ENCODE data around the gene CEP112. TPM values are rescaled to one million over a fixed set of nuclear protein-coding genes. Genes with fewer than 3 reads are reported as not detected.

The CEP112 gene
- total RNA-seq, 1 donor from 2014 or later: 26.3 TPM

DNA sequence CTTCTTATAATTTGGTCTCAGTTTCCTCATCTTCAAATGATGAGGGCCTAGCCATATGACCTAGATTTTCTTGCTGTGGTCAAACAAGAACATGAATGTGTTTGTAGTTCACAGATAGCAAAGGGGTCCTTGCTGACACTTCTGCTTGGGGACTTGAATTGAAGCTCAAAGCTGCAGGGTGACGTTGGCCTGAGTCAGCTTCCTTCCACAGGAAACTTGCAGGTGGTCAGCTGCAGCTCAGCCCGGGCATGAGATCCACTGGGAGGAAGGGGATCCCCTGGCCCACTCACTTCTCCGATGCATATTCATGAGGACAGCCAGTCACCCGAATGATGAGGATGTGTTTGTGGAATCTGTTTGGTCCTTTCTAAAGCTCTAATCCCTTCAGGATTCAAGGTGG, 587.9 kb downstream of the CEP112 start:
- DNase-seq (ENCODE audit: low spot score): no peak
- H3K4me1 Mint-ChIP-seq (ENCODE audit: unreplicated experiment): peaks cover 4% of the 10 kb centered on the region
- H3K9me3 Mint-ChIP-seq (ENCODE audit: unreplicated experiment): no peaks in the 10 kb centered on the region
- TF ChIP-seq CTCF (IDR thresholded peaks at IDR 0.05; ENCODE audit: unreplicated experiment): no peak
- peaks cover 3% of the 10 kb centered on the region for H3K36me3 Mint-ChIP-seq (ENCODE audit: low read depth, unreplicated experiment)
- no peaks in the 10 kb centered on the region for H3K27me3 Mint-ChIP-seq (ENCODE audit: unreplicated experiment)
- no peak overlapping the region for H3K27ac Mint-ChIP-seq (ENCODE audit: unreplicated experiment)
- H3K4me3 Mint-ChIP-seq (ENCODE audit: unreplicated experiment): no peak overlapping the region

DNA sequence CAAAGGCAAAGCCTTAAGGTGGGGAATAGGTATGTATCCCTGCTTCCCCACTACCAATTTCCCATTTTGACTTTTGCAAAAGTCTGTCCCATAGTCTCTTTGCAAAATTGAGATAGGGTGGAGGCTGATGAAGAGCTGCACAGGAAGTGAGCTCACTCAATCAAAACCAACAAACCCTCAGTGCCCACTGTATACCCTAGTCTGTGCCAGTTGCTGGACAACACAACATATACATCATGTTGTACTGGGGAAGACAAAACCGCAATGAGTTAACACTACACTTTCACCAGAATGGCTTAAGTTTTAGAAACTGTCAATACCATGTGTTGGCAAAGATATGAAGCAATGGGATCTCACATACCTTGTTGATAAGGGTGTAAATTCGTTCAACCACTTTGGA, 590.1 kb downstream of the CEP112 start:
- H3K27me3 Mint-ChIP-seq (ENCODE audit: unreplicated experiment): no peaks in the 10 kb centered on the region
- H3K27ac Mint-ChIP-seq (ENCODE audit: unreplicated experiment): no peak overlapping the region
- H3K4me3 Mint-ChIP-seq (ENCODE audit: unreplicated experiment): no peak overlapping the region
- DNase-seq (ENCODE audit: low spot score): no peak
- H3K36me3 Mint-ChIP-seq (ENCODE audit: low read depth, unreplicated experiment): peaks cover 6% of the 10 kb centered on the region
- TF ChIP-seq CTCF (IDR thresholded peaks at IDR 0.05; ENCODE audit: unreplicated experiment): no peak
- peaks cover 4% of the 10 kb centered on the region for H3K4me1 Mint-ChIP-seq (ENCODE audit: unreplicated experiment)
- H3K9me3 Mint-ChIP-seq (ENCODE audit: unreplicated experiment): no peaks in the 10 kb centered on the region

GRCh38 chr17:65601145-65601544, 590.8 kb downstream of the CEP112 start:
- no peak overlapping the region for H3K27ac Mint-ChIP-seq (ENCODE audit: unreplicated experiment)

DNA sequence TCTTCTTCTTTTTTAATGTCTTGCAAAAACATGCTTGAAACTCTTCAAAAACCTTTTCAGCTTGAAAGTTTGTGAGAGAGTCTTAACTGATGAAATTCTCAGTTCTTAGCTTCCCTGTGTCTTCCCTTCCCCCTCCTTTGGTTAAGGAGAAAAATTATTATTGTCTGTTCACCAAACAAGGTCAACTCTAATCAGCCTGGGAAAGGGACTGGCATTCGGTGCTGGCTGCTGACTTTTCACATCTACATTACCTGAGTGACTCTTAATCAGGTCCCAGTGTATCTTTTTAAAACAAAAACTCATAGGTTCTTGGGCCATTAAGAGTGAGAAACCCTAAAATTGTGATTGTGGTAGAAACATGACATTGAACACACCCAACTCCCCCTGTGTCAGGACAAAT, 591.4 kb downstream of the CEP112 start:
- no peak for DNase-seq (ENCODE audit: low spot score)
- H3K4me3 Mint-ChIP-seq (ENCODE audit: unreplicated experiment): no peak overlapping the region
- peaks cover 4% of the 10 kb centered on the region for H3K4me1 Mint-ChIP-seq (ENCODE audit: unreplicated experiment)
- no peaks in the 10 kb centered on the region for H3K27me3 Mint-ChIP-seq (ENCODE audit: unreplicated experiment)
- TF ChIP-seq CTCF (IDR thresholded peaks at IDR 0.05; ENCODE audit: unreplicated experiment): no peak
- peaks cover 3% of the 10 kb centered on the region for H3K36me3 Mint-ChIP-seq (ENCODE audit: low read depth, unreplicated experiment)
- no peak overlapping the region for H3K27ac Mint-ChIP-seq (ENCODE audit: unreplicated experiment)
- no peaks in the 10 kb centered on the region for H3K9me3 Mint-ChIP-seq (ENCODE audit: unreplicated experiment)

More at GRCh38 chr17:65601145-65601544, 590.8 kb downstream of the CEP112 start:
- TF ChIP-seq CTCF (IDR thresholded peaks at IDR 0.05; ENCODE audit: unreplicated experiment): no peak
- peaks cover 4% of the 10 kb centered on the region for H3K4me1 Mint-ChIP-seq (ENCODE audit: unreplicated experiment)
- H3K4me3 Mint-ChIP-seq (ENCODE audit: unreplicated experiment): no peak overlapping the region
- H3K9me3 Mint-ChIP-seq (ENCODE audit: unreplicated experiment): no peaks in the 10 kb centered on the region
- H3K36me3 Mint-ChIP-seq (ENCODE audit: low read depth, unreplicated experiment): peaks cover 3% of the 10 kb centered on the region
- no peak for DNase-seq (ENCODE audit: low spot score)
- H3K27me3 Mint-ChIP-seq (ENCODE audit: unreplicated experiment): no peaks in the 10 kb centered on the region

DNA sequence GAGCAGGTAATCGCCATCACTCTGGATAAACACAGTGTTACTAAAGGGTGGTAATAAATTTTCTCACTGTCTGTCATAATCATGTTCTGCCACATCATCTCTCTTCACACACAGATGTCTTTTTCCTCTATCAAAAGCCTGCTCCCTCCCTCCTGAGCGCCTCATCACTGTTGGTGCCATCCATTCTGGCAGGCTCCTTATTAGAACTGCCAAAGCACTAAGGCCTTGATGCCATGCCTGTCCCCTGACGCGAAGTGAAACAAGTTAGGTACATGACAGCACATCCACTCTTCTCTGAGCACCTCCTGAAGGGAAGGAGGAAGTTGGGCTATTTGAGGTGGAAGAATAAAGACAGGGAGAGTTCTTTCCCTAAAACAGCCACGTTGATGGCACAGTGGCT, 592.3 kb downstream of the CEP112 start:
- H3K9me3 Mint-ChIP-seq (ENCODE audit: unreplicated experiment): no peaks in the 10 kb centered on the region
- H3K36me3 Mint-ChIP-seq (ENCODE audit: low read depth, unreplicated experiment): peaks cover 3% of the 10 kb centered on the region
- no peak for DNase-seq (ENCODE audit: low spot score)
- no peak overlapping the region for H3K4me3 Mint-ChIP-seq (ENCODE audit: unreplicated experiment)
- no peak overlapping the region for H3K27ac Mint-ChIP-seq (ENCODE audit: unreplicated experiment)
- H3K27me3 Mint-ChIP-seq (ENCODE audit: unreplicated experiment): no peaks in the 10 kb centered on the region
- TF ChIP-seq CTCF (IDR thresholded peaks at IDR 0.05; ENCODE audit: unreplicated experiment): no peak
- peaks cover 4% of the 10 kb centered on the region for H3K4me1 Mint-ChIP-seq (ENCODE audit: unreplicated experiment)
